CD14-positive monocyte (primary cell): ENCODE results near the gene ZBTB49. TPM values are rescaled to one million over a fixed set of nuclear protein-coding genes. Genes with fewer than 3 reads are reported as not detected.

Experiments
- DNase-seq, 3 donors: peaks; one replicate each; pipeline ENCODE4 v3.0.0-alpha.2; 2011 to 2022
- H2AFZ ChIP-seq: 2 replicates; pipeline ENCODE4 v1.6.0; 2012; ENCODE audit warnings: mild to moderate bottlenecking, low read depth, low read length, inconsistent platforms; ENCODE audit not compliant: insufficient read depth, poor library complexity, severe bottlenecking
- H3K27ac ChIP-seq, 2 donors: 1 replicate in 1 of 2; 2 replicates in 1 of 2; pipeline ENCODE4 v1.5.1; 2012 to 2013; ENCODE audit warnings: low read length in 2 of 2, control low read depth in 1 of 2, inconsistent platforms in 1 of 2, low read depth in 1 of 2, mild to moderate bottlenecking in 1 of 2
- H3K27me3 ChIP-seq, 2 donors: one replicate each; pipeline versions ENCODE4 v1.6.0 to v1.6.1; 2011 to 2013; ENCODE audit warnings: low read length in 2 of 2; ENCODE audit not compliant: control insufficient read depth in 2 of 2, insufficient read depth in 2 of 2
- H3K36me3 ChIP-seq, 2 donors: replicated peaks in 1 of 2; 1 replicate in 1 of 2; 2 replicates in 1 of 2; pipeline versions ENCODE4 v1.5.1 to v1.6.1; 2012 to 2013; ENCODE audit warnings: low read length in 2 of 2, control low read depth in 1 of 2, inconsistent platforms in 1 of 2, mild to moderate bottlenecking in 1 of 2; ENCODE audit not compliant: insufficient read depth in 2 of 2, control insufficient read depth in 1 of 2
- H3K4me1 ChIP-seq, 2 donors: 1 replicate in 1 of 2; 2 replicates in 1 of 2; pipeline versions ENCODE4 v1.5.1 to v1.6.1; 2012 to 2013; ENCODE audit warnings: low read length in 2 of 2, control low read depth in 1 of 2, inconsistent platforms in 1 of 2, mild to moderate bottlenecking in 1 of 2, moderate library complexity in 1 of 2; ENCODE audit not compliant: insufficient read depth in 2 of 2, control insufficient read depth in 1 of 2
- H3K4me2 ChIP-seq: replicated peaks from 2 replicates; pipeline ENCODE3; 2012; ENCODE audit warnings: low read length, moderate library complexity, mild to moderate bottlenecking; ENCODE audit not compliant: poor library complexity, severe bottlenecking; ENCODE audit errors: extremely low read depth
- H3K4me3 ChIP-seq, 3 experiments: fragments of 200-600 bp in 1 of 3; sonication (generic) in 1 of 3; replicated peaks in 1 of 3; 1 replicate in 2 of 3; 2 replicates in 1 of 3; pipeline ENCODE4 v1.5.1; 2011 to 2013; ENCODE audit warnings: low read length in 3 of 3, mild to moderate bottlenecking in 3 of 3, control low read depth in 2 of 3, low read depth in 2 of 3, inconsistent platforms in 1 of 3, moderate library complexity in 1 of 3
- H3K79me2 ChIP-seq: 2 replicates; pipeline ENCODE4 v1.6.0; 2012; ENCODE audit warnings: mild to moderate bottlenecking, control low read depth, inconsistent platforms, low read length, moderate library complexity; ENCODE audit not compliant: insufficient read depth
- H3K9ac ChIP-seq: 2 replicates; pipeline ENCODE4 v1.6.0; 2017; ENCODE audit warnings: low read length, mild to moderate bottlenecking; ENCODE audit not compliant: insufficient read depth, poor library complexity, severe bottlenecking
- H3K9me3 ChIP-seq, 2 donors: replicated peaks in 1 of 2; 1 replicate in 1 of 2; 2 replicates in 1 of 2; pipeline versions ENCODE4 v1.5.1 to v1.6.1; 2012 to 2013; ENCODE audit warnings: low read length in 2 of 2, control low read depth in 1 of 2; ENCODE audit not compliant: control insufficient read depth in 1 of 2, insufficient read depth in 1 of 2
- H4K20me1 ChIP-seq: 2 replicates; pipeline ENCODE4 v1.6.0; 2012; ENCODE audit warnings: mild to moderate bottlenecking, low read length, control low read depth, moderate library complexity; ENCODE audit not compliant: insufficient read depth
- H3K27ac Mint-ChIP-seq, 7 donors: one replicate each; pipeline ENCODE4 v1.8.0; 2020; ENCODE audit warnings: mild to moderate bottlenecking in 7 of 7, mixed read lengths in 7 of 7, moderate library complexity in 6 of 7, inconsistent platforms in 2 of 7
- H3K27me3 Mint-ChIP-seq, 3 donors: one replicate each; pipeline ENCODE4 v1.8.0; 2021 to 2022; ENCODE audit warnings: low read depth in 3 of 3, mild to moderate bottlenecking in 3 of 3, mixed read lengths in 3 of 3, moderate library complexity in 3 of 3, inconsistent platforms in 1 of 3
- H3K36me3 Mint-ChIP-seq, 2 donors: one replicate each; pipeline ENCODE4 v1.8.0; 2020; ENCODE audit warnings: mixed read lengths in 2 of 2, inconsistent platforms in 1 of 2, mild to moderate bottlenecking in 1 of 2
- H3K4me1 Mint-ChIP-seq: one replicate; pipeline ENCODE4 v1.8.0; 2020; ENCODE audit warnings: mild to moderate bottlenecking, mixed read lengths
- H3K4me3 Mint-ChIP-seq, 2 donors: one replicate each; pipeline ENCODE4 v1.8.0; 2020; ENCODE audit warnings: mild to moderate bottlenecking in 2 of 2, mixed read lengths in 2 of 2, moderate library complexity in 1 of 2
- H3K9me3 Mint-ChIP-seq, 7 donors: one replicate each; pipeline ENCODE4 v1.8.0; 2020 to 2022; ENCODE audit warnings: mixed read lengths in 7 of 7, mild to moderate bottlenecking in 6 of 7, moderate library complexity in 6 of 7, inconsistent platforms in 2 of 7
- WGBS: methylation state at CpG from one replicate; pipeline ENCODE4 v1.1.5; 2013; ENCODE audit warnings: missing lambda C conversion rate; ENCODE audit not compliant: insufficient coverage; 5-methylcytosine and 5-hydroxymethylcytosine counted together
- intact Hi-C, 2 donors: fragments of 100-400 bp; cut with micrococcal nuclease; formaldehyde crosslinking; loops; one replicate each; pipeline versions ENCODE4 v1.15.0 to v1.15.1; 2023
- polyA plus RNA-seq, 3 donors: library from polyadenylated mRNA; depleted of rRNA in 1 of 3; unstranded in 2 of 3; stranded (reverse) in 1 of 3; fragments of 300-500 nt in 2 of 3; fragments of >200 nt in 1 of 3; fragmentation: Illumina TruSeq in 2 of 3; gene quantifications; 1 replicate in 2 of 3; 2 replicates in 1 of 3; pipeline ENCODE4 v1.2.3, GENCODE V29; 2012 to 2021
- TF ChIP-seq, protein P1 (sequence below): fragments of 200-600 bp; IDR thresholded peaks from one replicate; pipeline ENCODE4 v1.8.0; 2022; ENCODE audit warnings: antibody characterized with exemption, mild to moderate bottlenecking

Gene ZBTB49
- polyA plus RNA-seq, 3 donors, result 1.4 to 3.8 (median 1.7) TPM

DNA sequence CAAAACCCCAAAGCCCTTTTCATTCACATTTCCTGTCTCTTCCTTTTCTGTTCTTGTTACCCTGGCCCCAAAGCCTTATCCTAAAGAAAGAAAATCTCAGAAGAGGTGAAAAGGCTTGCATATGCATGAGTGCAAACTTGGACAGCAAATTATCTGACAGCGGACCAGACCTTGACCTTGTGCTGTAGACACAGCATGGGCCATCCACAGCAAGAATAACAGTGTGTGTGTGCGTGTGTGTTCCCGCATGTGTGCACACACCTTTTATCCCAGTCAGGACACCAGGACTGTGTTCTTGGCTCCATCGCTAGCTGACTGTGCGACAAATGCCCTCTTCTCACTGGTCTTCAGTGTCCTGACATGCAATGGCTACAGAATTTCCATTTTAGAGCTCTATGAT lies 35.3 kb downstream of the ZBTB49 start:
- Mint-ChIP-seq H3K4me1 (no peaks in the 10 kb centered on the region), H3K9me3 (peaks cover 0 to 5% (median 3%) of the 10 kb centered on the region in 7 donors)
- no peak overlapping the region for H3K9ac ChIP-seq

DNA sequence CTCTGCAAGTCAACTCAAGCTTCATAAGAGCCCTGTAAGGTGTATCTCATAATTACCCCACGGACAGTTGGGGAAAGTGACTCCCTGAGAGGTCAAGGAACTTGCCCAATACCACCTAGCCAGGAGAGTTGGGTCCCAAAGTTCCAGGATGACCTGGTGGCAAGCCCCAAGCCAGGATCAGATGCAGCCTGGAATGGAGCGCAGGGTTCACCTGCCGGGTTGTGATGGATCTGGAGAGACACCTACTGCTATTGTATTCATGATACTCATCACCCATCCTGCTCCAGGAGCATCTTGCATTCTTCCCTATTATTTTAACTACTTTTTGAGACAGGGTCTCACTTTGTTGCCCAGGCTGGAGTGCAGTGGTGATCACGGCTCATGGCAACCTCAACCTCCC lies 36.1 kb downstream of the ZBTB49 start:
- Histone ChIP-seq H3K27ac (no peak overlapping the region), H3K27me3 (no peaks in the 10 kb centered on the region), H3K4me2 (no peak overlapping the region), H3K4me3 (no peak overlapping the region), H3K36me3 (peaks cover 10 to 16% of the 10 kb centered on the region in 2 donors), H2AFZ (no peak overlapping the region), H3K9ac (no peak overlapping the region), H3K79me2 (no peaks in the 10 kb centered on the region), H3K9me3 (no peaks in the 10 kb centered on the region), H4K20me1 (no peaks in the 10 kb centered on the region), H3K4me1 (no peaks in the 10 kb centered on the region)
- H3K4me1 Mint-ChIP-seq, result no peaks in the 10 kb centered on the region
- no peak for DNase-seq
- intact Hi-C loops, result no loop called here
- no peak overlapping the region for H3K27ac Mint-ChIP-seq
- H3K27me3 Mint-ChIP-seq, result peaks cover 0 to 9% (median 2%) of the 10 kb centered on the region in 3 donors
- peaks cover 0 to 6% (median 3%) of the 10 kb centered on the region in 7 donors for H3K9me3 Mint-ChIP-seq
- TF ChIP-seq, protein P1, sequence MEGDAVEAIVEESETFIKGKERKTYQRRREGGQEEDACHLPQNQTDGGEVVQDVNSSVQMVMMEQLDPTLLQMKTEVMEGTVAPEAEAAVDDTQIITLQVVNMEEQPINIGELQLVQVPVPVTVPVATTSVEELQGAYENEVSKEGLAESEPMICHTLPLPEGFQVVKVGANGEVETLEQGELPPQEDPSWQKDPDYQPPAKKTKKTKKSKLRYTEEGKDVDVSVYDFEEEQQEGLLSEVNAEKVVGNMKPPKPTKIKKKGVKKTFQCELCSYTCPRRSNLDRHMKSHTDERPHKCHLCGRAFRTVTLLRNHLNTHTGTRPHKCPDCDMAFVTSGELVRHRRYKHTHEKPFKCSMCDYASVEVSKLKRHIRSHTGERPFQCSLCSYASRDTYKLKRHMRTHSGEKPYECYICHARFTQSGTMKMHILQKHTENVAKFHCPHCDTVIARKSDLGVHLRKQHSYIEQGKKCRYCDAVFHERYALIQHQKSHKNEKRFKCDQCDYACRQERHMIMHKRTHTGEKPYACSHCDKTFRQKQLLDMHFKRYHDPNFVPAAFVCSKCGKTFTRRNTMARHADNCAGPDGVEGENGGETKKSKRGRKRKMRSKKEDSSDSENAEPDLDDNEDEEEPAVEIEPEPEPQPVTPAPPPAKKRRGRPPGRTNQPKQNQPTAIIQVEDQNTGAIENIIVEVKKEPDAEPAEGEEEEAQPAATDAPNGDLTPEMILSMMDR, result no peak
- WGBS, result 100% methylated on average over 1 of the region's 4 CpGs
- H3K36me3 Mint-ChIP-seq, result peaks cover 14 to 15% of the 10 kb centered on the region in 2 donors
- H3K4me3 Mint-ChIP-seq, result no peak overlapping the region

More for the DNA sequence above, 35.3 kb downstream of the ZBTB49 start:
- Histone ChIP-seq H3K4me2 (no peak overlapping the region), H3K36me3 (peaks cover 18 to 25% of the 10 kb centered on the region in 2 donors), H3K9me3 (no peaks in the 10 kb centered on the region), H3K27me3 (no peaks in the 10 kb centered on the region), H3K27ac (no peak overlapping the region), H4K20me1 (no peaks in the 10 kb centered on the region), H3K4me1 (no peaks in the 10 kb centered on the region), H3K79me2 (no peaks in the 10 kb centered on the region), H3K4me3 (no peak overlapping the region), H2AFZ (no peak overlapping the region)
- Mint-ChIP-seq H3K4me3 (no peak overlapping the region), H3K27ac (no peak overlapping the region), H3K27me3 (peaks cover 0 to 6% (median 2%) of the 10 kb centered on the region in 3 donors), H3K36me3 (peaks cover 22 to 24% of the 10 kb centered on the region in 2 donors)
- WGBS, result 97% methylated on average over 5 of the region's 5 CpGs
- TF ChIP-seq, protein P1, result no peak
- DNase-seq, result no peak
- intact Hi-C loops, result no loop called here
